K562 (cell line): ENCODE data around the gene BNIPL. TPM values are rescaled to one million over a fixed set of nuclear protein-coding genes. Genes with fewer than 3 reads are reported as not detected.

ENCODE experiments used
- RBM22 ChIP-seq: fragments of 200-400 bp; formaldehyde crosslinking; IDR thresholded peaks from 2 replicates; pipeline ENCODE4 v1.6.1; 2018; ENCODE audit warnings: low read length, low read depth; ENCODE audit not compliant: poor library complexity, severe bottlenecking
- ZNF408 ChIP-seq: fragments of 250-450 bp; sonication (Bioruptor Pico); IDR thresholded peaks from 2 replicates; pipeline ENCODE4 v1.4.0; 2020; ENCODE audit warnings: low read depth, mild to moderate bottlenecking, moderate library complexity
- polyA plus RNA-seq, 8 experiments: library from polyadenylated mRNA; depleted of rRNA in 4 of 8; stranded (reverse) in 5 of 8; unstranded in 3 of 8; fragments of >200 nt; fragmentation: Nextera tagmentation in 2 of 8; fragmentation: Illumina TruSeq in 1 of 8; extraction: Ambion mirVana in 2 of 8; extraction: Trizol in 1 of 8; gene quantifications; 2 replicates each; pipeline versions ENCODE4 v1.2.1 to v1.2.3, GENCODE V29; 2011 to 2014; ENCODE audit warnings: inconsistent platforms in 1 of 8, missing spikeins in 1 of 8
- total RNA-seq, 7 experiments: library from RNA; depleted of rRNA in 6 of 7; stranded (reverse); fragments of >200 nt in 6 of 7; fragmentation: Illumina TruSeq in 2 of 7; extraction: Trizol in 2 of 7; gene quantifications; 2 replicates each; pipeline versions ENCODE4 v1.2.1 to v1.2.3, GENCODE V29; 2011 to 2021; ENCODE audit warnings: low replicate concordance in 1 of 7
- TF ChIP-seq, protein P1 (sequence below): fragments of 450-650 bp; IDR thresholded peaks from 2 replicates; pipeline ENCODE4 v1.6.1; 2016; ENCODE audit warnings: borderline replicate concordance
- TF ChIP-seq, protein P2 (sequence below): sonication (generic); formaldehyde crosslinking; IDR thresholded peaks from 2 replicates; pipeline ENCODE4 v1.8.0; 2022; ENCODE audit warnings: mild to moderate bottlenecking, missing genetic modification reagents
- TF ChIP-seq, protein P3 (sequence below), 2 experiments: fragments of 450-650 bp in 1 of 2; sonication (generic) in 1 of 2; formaldehyde crosslinking in 1 of 2; IDR thresholded peaks; 2 replicates each; pipeline versions ENCODE4 v1.7.1 to v1.9.0; 2016 to 2022; ENCODE audit warnings: inconsistent platforms in 1 of 2, mild to moderate bottlenecking in 1 of 2, missing genetic modification reagents in 1 of 2
- TF ChIP-seq, protein P4 (sequence below): conservative IDR thresholded peaks from 2 replicates; pipeline ENCODE4 v1.6.1; 2011; ENCODE audit warnings: low read depth, mild to moderate bottlenecking, low read length; ENCODE audit not compliant: control insufficient read depth

Gene BNIPL
- total and polyA plus RNA-seq, 9 of the 15 experiments (the other 6 are each of a cell fraction or from before 2014, with no cell fraction given): 0.08 to 1.4 (median 0.68) TPM

DNA sequence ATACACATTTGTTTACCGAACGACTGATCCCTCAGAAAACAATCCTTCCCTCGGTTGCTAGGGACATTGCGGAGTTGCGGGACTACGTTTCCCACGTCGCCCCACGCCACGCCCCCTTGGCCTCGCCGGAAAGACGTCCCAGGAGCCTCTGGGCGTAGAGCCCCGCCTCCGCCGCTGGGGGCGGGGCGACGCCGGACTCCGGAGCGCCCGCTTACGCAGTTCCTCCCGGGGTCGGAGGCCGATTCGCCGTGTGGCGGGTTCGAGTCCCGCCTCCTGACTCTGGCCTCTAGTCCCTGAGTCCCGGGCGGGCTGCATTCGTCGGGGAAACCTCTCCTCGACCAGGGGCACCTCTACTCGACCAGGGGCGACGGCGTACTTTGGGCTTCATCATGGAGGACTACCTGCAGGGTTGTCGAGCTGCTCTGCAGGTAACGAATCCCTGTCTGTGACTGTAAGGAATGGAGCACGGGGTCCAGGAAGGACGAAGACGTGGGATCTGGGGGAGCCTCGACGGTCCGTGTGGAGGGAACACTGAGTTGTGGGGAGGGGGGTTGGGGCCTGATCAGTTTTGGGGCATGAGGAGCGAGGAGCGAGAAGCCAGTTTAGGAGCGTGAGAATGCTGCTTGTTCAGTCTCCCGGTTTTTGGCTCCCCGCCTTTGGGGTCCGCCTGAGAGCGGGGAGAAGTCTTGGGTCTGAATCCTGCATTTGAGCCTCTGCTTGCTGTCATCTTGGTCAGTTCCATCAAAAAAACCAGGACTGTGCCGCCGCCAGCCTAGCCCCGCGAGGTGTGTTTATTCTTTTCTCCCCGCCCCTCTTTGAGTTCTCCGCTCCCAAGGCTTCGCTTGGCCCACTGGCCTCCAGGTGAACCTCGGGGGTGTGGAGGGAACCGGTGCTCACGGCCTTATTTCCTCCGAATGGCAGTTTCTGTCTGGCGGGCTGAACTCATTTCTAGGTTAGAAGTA is 27.9 kb upstream of the BNIPL start, which contains the start of gene PRUNE1 (continued):
- TF ChIP-seq, protein P1, sequence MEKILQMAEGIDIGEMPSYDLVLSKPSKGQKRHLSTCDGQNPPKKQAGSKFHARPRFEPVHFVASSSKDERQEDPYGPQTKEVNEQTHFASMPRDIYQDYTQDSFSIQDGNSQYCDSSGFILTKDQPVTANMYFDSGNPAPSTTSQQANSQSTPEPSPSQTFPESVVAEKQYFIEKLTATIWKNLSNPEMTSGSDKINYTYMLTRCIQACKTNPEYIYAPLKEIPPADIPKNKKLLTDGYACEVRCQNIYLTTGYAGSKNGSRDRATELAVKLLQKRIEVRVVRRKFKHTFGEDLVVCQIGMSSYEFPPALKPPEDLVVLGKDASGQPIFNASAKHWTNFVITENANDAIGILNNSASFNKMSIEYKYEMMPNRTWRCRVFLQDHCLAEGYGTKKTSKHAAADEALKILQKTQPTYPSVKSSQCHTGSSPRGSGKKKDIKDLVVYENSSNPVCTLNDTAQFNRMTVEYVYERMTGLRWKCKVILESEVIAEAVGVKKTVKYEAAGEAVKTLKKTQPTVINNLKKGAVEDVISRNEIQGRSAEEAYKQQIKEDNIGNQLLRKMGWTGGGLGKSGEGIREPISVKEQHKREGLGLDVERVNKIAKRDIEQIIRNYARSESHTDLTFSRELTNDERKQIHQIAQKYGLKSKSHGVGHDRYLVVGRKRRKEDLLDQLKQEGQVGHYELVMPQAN: peak; percentile 64; the same call in 1 of the 2 replicates
- TF ChIP-seq ZNF408: no peak
- TF ChIP-seq RBM22: no peak
- TF ChIP-seq, protein P2, sequence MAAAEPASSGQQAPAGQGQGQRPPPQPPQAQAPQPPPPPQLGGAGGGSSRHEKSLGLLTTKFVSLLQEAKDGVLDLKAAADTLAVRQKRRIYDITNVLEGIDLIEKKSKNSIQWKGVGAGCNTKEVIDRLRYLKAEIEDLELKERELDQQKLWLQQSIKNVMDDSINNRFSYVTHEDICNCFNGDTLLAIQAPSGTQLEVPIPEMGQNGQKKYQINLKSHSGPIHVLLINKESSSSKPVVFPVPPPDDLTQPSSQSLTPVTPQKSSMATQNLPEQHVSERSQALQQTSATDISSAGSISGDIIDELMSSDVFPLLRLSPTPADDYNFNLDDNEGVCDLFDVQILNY: no peak
- TF ChIP-seq, protein P3, sequence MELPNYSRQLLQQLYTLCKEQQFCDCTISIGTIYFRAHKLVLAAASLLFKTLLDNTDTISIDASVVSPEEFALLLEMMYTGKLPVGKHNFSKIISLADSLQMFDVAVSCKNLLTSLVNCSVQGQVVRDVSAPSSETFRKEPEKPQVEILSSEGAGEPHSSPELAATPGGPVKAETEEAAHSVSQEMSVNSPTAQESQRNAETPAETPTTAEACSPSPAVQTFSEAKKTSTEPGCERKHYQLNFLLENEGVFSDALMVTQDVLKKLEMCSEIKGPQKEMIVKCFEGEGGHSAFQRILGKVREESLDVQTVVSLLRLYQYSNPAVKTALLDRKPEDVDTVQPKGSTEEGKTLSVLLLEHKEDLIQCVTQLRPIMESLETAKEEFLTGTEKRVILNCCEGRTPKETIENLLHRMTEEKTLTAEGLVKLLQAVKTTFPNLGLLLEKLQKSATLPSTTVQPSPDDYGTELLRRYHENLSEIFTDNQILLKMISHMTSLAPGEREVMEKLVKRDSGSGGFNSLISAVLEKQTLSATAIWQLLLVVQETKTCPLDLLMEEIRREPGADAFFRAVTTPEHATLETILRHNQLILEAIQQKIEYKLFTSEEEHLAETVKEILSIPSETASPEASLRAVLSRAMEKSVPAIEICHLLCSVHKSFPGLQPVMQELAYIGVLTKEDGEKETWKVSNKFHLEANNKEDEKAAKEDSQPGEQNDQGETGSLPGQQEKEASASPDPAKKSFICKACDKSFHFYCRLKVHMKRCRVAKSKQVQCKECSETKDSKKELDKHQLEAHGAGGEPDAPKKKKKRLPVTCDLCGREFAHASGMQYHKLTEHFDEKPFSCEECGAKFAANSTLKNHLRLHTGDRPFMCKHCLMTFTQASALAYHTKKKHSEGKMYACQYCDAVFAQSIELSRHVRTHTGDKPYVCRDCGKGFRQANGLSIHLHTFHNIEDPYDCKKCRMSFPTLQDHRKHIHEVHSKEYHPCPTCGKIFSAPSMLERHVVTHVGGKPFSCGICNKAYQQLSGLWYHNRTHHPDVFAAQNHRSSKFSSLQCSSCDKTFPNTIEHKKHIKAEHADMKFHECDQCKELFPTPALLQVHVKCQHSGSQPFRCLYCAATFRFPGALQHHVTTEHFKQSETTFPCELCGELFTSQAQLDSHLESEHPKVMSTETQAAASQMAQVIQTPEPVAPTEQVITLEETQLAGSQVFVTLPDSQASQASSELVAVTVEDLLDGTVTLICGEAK (IDR thresholded peaks at IDR 0.05): peak; percentile 75
- TF ChIP-seq, protein P3 (CRISPR knock-in tag; IDR thresholded peaks at IDR 0.05): no peak
- TF ChIP-seq, protein P4, sequence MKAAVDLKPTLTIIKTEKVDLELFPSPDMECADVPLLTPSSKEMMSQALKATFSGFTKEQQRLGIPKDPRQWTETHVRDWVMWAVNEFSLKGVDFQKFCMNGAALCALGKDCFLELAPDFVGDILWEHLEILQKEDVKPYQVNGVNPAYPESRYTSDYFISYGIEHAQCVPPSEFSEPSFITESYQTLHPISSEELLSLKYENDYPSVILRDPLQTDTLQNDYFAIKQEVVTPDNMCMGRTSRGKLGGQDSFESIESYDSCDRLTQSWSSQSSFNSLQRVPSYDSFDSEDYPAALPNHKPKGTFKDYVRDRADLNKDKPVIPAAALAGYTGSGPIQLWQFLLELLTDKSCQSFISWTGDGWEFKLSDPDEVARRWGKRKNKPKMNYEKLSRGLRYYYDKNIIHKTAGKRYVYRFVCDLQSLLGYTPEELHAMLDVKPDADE: peak; percentile 83
